Superior temporal gyrus (tissue), 1 donor: ENCODE data around the gene TUT4.
A peak's percentile ranks its signal among the peaks of the same experiment; 100 is the strongest.

ENCODE experiments used
- DNase-seq: peaks from one replicate; pipeline ENCODE4 v3.0.0-alpha.2; 2016; ENCODE audit errors: extremely low spot score

TUT4 gene

DNA sequence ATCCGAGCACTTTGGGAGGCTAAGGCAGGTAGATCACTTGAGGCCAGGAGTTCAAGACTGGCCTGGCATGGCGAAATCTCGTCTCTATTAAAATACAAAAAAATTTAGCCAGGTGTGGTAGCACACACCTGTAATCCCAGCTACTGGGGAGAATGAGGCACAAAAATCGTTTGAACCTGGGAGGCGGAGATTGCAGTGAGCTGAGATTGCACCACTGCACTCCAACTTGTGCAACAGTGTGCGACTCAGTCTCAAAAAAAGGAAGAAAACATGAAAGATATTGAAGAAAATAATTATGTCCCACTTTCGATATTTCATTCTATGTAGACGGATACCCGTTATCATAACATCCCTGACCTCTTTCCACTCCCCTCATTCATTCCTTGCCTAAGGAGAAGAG, 19.2 kb downstream of the TUT4 start:
- DNase-seq: no peak

DNA sequence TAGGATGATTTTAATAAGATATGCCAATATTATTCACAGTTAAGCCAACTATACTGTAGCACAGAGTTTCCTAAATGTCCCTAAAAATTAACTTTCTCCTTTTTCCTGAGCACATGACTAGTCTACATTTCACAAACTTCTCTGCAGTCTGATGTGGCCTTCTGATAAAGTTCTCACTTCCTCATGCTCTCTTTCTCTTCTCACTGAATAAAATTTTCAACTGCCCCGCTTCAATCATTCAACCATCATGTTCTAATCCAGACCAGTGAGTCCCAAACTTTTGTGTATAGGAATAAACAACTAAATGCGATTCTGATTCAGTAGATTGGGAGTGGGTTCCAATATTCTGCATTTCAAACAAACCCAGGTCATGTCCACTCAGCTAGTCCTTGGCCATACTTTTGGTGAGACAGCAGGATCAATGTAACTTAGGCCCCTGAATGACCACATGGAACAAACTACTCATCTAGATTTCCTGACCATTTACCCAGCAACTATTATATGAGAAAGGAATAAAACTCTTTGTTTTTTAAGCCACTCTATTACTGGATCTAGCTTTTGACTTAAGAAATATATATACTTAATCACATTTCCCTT, 20.1 kb downstream of the TUT4 start:
- no peak for DNase-seq

GRCh38 chr1:52532247-52532646, 20.6 kb downstream of the TUT4 start:
- DNase-seq: no peak

DNA sequence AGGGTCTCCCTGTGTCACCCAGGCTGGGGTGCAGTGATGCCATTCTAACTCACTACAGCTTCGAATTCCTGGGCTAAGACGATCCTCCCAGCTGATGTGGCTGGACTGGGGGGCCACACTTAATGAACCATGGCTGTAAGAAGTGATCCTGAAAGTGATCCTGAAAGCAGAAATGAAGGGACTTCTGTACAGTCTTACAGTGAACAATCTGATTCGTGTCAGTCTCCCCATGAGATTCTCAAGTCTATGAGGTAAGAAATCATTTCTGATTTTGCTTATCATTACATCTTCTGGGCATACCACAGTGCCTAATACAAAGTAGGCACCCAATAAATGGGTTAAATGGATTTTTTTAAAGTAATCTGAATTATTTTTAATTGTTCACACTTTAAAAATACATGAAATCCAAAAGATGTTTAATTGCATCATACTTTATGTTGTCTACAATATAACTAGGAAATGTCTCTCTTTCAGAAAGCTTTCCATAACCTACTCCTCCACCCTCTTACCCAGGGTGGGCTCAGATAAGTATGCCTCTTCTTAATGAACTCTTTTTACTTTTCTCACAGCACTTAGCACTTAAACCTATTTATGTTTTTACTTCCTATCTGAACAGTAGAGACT, 21.5 kb downstream of the TUT4 start:
- DNase-seq: no peak

- DNase-seq: no peak
Measured at GRCh38 chr1:52530563-52531144, 22.2 kb downstream of the TUT4 start.

DNA sequence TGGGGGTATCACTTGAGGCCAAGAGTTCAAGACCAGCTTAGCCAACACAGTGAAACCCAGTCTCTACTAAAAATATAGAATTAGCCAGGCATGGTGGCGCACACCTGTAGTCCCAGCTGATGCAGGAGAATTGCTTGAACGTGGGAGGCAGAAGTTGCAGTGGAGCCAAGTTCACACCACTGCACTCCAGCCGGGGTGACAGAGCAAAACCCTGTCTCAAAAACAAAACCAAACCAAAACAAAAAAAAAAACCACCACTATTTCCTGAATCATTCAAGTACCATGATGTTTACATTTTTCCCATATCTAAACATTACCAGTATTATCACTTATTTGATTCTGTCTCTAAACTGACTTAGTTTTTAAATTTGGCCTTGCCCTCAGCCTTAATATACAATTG, 29.5 kb downstream of the TUT4 start:
- DNase-seq: no peak

GRCh38 chr1:52520148-52520547, 32.7 kb downstream of the TUT4 start:
- no peak for DNase-seq

DNA sequence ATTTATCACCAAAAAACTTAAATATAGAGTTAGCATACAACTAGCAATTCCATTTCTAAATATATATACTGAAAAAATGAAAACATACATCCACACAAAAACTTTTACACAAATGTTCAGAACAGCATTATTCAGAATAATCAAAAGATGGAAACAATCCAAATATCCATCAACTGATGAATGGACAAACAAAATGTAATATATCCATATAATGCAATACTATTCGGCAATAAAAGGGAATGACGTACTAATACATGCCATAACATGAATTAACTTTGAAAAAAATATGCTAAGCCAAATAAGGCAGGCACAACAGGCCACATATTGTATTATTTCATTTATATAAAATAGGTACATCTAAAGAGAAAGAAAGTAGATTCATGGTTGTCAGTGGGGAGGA, 33.9 kb downstream of the TUT4 start:
- no peak for DNase-seq

DNA sequence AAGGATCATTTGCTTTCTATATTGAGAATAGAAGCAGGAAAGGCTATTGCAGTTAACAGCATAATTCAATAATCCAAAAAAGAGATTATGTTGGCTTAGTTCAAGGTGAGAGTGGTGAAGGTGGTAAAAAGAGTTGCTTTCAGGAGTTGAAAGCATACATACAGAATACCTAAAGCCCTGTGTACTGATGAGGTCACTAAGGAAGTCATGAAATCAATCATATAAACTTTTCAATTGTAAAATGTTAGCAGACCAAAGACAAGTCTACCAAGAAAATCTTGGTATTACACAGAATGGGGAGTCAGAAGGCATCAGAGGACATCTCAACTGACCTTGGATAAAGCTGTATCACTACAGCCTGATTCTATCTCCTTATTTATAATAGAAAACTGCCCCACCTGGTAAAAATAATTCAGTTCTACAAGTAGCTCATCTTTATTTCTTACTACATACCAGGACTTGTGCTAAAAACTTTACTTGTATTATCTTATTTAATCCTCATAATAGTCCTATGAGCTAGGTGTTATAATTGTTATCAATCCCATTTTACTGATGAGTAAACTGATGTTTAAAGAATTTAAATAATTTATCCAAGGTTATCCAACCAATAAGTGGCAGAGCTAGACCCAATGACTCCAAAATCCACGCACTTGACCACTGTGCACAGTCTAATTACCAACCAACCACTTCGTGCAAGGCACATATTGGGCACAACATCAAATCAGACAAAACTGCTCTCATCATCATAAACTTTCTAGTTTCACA, 40.9 kb downstream of the TUT4 start:
- no peak for DNase-seq

DNA sequence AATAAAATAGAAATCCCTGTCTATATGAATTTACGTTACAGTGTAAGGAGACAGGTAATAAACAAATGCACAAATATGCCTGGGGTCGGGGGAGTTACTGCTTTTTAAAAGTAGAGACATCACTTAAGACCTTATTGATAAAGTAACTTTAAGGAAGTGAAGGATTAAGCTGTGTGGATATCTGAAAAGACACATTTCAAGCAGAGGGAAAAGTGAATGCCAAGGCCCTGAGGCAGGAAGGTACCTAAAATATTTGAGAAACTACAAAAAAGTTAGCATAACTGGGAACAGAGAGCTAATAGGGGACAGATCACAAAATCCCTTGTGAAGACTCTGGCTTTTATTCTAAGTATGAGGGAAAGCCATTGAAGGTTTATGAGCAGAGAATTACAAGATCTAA, 41.5 kb downstream of the TUT4 start:
- no peak for DNase-seq

DNA sequence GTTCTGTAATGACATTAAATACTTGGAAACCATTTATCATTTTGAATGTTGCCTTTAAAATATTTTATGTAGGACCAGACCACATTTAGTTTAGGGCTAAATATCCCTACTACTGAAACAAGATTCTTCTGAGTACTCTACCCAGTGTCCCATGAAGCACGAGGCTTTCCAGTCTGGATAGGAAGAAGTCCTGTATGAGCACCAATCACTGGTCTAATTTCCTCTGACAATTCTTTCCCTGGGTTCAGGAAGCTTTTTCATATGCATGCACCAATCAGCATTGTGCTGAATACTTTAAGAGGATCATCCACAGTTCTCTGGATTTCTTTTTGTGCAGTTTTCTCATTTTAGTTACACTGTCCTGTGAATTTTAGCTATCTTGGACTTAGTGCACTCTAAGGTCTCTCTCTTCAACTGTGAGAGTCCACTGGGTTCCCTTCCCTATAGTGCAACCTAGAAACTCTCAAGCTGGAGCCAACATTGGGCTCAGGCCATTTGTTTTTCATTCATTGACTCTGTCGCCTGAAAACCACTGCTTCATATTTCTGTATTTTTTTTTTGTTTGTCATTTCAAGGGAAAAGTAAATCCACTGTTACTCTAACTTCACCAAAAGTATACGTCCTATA, 45.9 kb downstream of the TUT4 start:
- DNase-seq: no peak

GRCh38 chr1:52506349-52506748, 46.5 kb downstream of the TUT4 start:
- DNase-seq: no peak

- no peak for DNase-seq
Measured at GRCh38 chr1:52504720-52505119, 48.2 kb downstream of the TUT4 start.

GRCh38 chr1:52503706-52504105, 49.2 kb downstream of the TUT4 start:
- no peak for DNase-seq

DNA sequence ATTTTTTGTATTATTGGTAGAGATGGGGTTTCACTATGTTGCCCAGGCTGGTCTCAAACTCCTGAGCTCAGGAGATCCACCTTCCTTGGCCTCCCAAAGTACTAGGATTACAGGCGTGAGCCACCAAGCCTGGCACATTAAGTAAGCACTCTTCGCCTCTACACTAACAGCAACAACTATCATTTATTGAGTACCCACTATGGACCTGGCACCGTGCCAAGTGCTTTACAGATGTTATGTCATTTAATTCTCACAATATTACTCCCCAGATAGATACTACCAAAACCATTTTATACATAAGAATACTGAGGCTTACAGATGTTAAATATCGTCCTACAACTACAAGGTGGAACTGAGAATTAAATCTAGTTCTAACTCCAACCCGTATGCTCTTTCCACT, 50.1 kb downstream of the TUT4 start:
- no peak for DNase-seq

GRCh38 chr1:52487632-52488031, 65.3 kb downstream of the TUT4 start:
- DNase-seq: no peak

- peak; percentile 58 for DNase-seq
Measured at GRCh38 chr1:52482326-52483004, 70.4 kb downstream of the TUT4 start.

DNA sequence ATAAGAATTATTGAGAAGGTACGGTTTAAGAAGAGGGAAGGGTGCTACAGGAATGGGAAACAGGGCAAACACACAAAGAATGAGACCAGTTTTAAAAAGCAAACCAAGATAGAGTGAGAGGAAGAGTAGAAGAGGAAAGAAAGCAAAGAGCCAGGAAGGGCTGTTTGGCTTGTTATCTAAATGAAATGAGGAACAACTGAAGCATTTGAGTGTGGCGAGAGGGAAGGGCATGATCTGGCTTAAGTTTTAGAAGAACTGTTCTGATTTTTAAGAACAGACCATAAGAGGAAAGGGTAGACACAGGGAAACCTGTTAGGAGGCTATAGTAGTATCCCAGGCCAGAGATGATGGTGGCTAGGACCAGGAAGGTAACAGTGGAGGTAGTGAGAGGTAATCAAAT, 73.8 kb downstream of the TUT4 start:
- no peak for DNase-seq

DNA sequence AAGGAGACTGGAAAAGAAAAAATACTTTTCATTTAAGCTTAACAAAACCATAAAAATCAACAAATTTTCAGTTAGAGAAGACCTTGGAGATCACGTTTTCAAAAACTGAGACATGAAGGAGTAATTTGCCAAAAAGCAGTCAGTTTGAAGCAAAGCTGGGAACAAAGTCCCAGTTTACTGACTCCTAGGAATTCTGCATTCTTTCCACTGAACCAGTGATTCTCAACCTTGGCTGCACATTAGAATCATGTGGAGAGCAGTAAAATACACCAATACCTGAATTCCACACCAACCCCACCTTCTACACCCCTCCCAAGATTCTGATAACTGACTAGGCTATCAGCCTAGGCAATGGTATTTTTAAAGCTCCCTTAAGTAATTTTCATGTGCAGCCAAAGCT, 75.0 kb downstream of the TUT4 start:
- DNase-seq: no peak

GRCh38 chr1:52476943-52477342, 75.9 kb downstream of the TUT4 start:
- no peak for DNase-seq

GRCh38 chr1:52474807-52475206, 78.1 kb downstream of the TUT4 start:
- no peak for DNase-seq

GRCh38 chr1:52473039-52473438, 79.9 kb downstream of the TUT4 start:
- DNase-seq: no peak
